Activated T-cell treated with anti-CD3 and anti-CD28 coated beads, Interleukin-2, amount 50 U/mL, for 72 hours (primary cell): Measurements from ENCODE around the gene CORO2A. TPM values are rescaled to one million over a fixed set of nuclear protein-coding genes. Genes with fewer than 3 reads are reported as not detected.

Source experiments
- ATAC-seq, 2 donors: fragments of 150-1000 bp; cut with Tn5 transposase; replicated peaks in 1 of 2; 2 replicates each; pipeline ENCODE4 v1.10.0; 2021; ENCODE audit warnings: moderate library complexity in 2 of 2, mild to moderate bottlenecking in 1 of 2
- DNase-seq, 2 donors: peaks; one replicate each; pipeline ENCODE4 v3.0.0; 2021 to 2022; ENCODE audit warnings: mixed read lengths in 1 of 2
- H3K27ac Mint-ChIP-seq: one replicate; pipeline ENCODE4 v1.8.0; 2022; ENCODE audit warnings: mild to moderate bottlenecking, moderate library complexity, mixed read lengths
- H3K27me3 Mint-ChIP-seq: one replicate; pipeline ENCODE4 v1.8.0; 2022; ENCODE audit warnings: low read depth, mixed read lengths
- H3K36me3 Mint-ChIP-seq, 2 donors: one replicate each; pipeline ENCODE4 v1.8.0; 2022; ENCODE audit warnings: mixed read lengths in 2 of 2, mild to moderate bottlenecking in 1 of 2; ENCODE audit not compliant: insufficient read depth in 2 of 2
- H3K4me1 Mint-ChIP-seq: one replicate; pipeline ENCODE4 v1.8.0; 2022; ENCODE audit warnings: low read depth, mixed read lengths
- H3K4me3 Mint-ChIP-seq, 2 donors: one replicate each; pipeline ENCODE4 v1.8.0; 2022; ENCODE audit warnings: mild to moderate bottlenecking in 2 of 2, mixed read lengths in 2 of 2, moderate library complexity in 2 of 2
- H3K9me3 Mint-ChIP-seq, 2 donors: one replicate each; pipeline ENCODE4 v1.8.0; 2022; ENCODE audit warnings: mixed read lengths in 2 of 2
- total RNA-seq, 2 donors: library from RNA; stranded (reverse); gene quantifications; one replicate each; pipeline ENCODE4 v1.2.3, GENCODE V29; 2022

CORO2A gene
- total RNA-seq, 2 donors from 2014 or later, result 11.0 to 13.1 TPM

DNA sequence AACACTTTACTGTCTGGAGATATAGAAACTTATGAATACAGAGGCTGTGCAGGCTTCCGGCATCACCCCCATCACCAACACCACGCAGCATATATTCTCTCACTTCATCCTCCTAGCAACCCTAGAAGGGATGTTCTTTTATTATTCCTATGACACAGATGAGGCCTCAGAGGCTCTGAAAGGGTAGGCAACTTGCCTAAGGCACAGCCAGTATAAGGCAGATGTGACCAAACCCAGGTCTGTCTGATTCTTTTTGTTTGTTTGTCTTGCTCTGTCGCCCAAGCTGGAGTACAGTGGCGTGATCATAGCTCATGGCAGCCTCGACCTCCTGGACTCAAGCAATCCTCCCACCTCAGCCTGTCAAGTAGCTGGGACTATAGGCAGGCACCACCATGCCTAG, 22.8 kb upstream of the CORO2A start:
- Mint-ChIP-seq H3K27ac (no peak overlapping the region), H3K9me3 (no peaks in the 10 kb centered on the region), H3K4me1 (no peaks in the 10 kb centered on the region), H3K4me3 (no peak overlapping the region), H3K36me3 (no peaks in the 10 kb centered on the region), H3K27me3 (no peaks in the 10 kb centered on the region)
- ATAC-seq (no peak), DNase-seq (no peak)

- H3K4me3 Mint-ChIP-seq, result no peak overlapping the region
- no peaks in the 10 kb centered on the region for H3K9me3 Mint-ChIP-seq
- ATAC-seq, result no peak
- no peak overlapping the region for H3K27ac Mint-ChIP-seq
- no peak for DNase-seq
- H3K36me3 Mint-ChIP-seq, result peaks cover 0 to under 1% of the 10 kb centered on the region in 2 donors
- H3K4me1 Mint-ChIP-seq, result no peaks in the 10 kb centered on the region
- no peaks in the 10 kb centered on the region for H3K27me3 Mint-ChIP-seq
Observed at GRCh38 chr9:98214811-98215210, 22.4 kb upstream of the CORO2A start.

DNA sequence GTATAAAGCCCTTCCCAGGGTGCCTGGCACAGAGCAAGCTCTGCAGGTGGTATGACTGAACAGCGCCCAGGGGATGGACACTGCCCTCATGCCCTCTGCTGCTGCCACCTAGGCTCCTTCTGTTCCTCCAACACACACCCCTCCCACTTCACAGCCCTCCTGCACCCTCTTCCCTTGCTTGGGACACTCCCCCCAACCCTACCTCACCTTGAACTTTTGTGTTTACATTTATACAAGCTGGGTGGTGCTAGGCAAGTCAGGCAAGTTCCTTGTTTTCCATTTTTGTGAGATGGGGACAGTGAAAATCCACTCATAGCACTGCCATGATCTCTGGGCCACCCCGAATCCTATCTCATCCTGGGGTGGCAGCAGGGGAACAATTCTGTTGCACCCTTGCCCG, 18.8 kb upstream of the CORO2A start:
- ATAC-seq (no peak), DNase-seq (no peak)
- Mint-ChIP-seq H3K4me1 (no peaks in the 10 kb centered on the region), H3K27me3 (no peaks in the 10 kb centered on the region), H3K36me3 (peaks cover 0 to 2% of the 10 kb centered on the region in 2 donors), H3K9me3 (no peaks in the 10 kb centered on the region), H3K4me3 (no peak overlapping the region), H3K27ac (no peak overlapping the region)

DNA sequence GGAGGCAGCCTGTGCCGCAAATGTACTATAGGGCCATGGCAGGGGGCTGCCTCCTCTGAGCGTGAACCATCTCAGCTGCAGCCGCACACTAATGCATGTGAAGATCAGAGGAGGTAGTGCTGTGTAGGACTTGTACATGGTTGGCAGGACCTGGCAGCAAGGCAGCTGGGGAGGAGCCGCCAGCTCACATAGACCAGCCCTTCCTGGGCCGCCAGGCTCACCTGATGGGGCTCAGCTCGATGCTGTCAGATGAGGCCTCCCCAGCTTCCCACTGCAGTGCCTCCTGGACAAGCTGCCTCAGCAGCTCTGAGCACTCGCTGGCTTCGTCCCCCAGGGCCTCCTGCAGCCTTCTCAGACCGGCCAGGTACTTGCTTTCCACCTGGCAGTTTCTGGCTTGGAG, 18.0 kb upstream of the CORO2A start:
- Mint-ChIP-seq H3K36me3 (peaks cover 0 to 2% of the 10 kb centered on the region in 2 donors), H3K4me3 (no peak overlapping the region), H3K27me3 (no peaks in the 10 kb centered on the region), H3K9me3 (no peaks in the 10 kb centered on the region), H3K27ac (no peak overlapping the region), H3K4me1 (no peaks in the 10 kb centered on the region)
- ATAC-seq (no peak), DNase-seq (no peak)

DNA sequence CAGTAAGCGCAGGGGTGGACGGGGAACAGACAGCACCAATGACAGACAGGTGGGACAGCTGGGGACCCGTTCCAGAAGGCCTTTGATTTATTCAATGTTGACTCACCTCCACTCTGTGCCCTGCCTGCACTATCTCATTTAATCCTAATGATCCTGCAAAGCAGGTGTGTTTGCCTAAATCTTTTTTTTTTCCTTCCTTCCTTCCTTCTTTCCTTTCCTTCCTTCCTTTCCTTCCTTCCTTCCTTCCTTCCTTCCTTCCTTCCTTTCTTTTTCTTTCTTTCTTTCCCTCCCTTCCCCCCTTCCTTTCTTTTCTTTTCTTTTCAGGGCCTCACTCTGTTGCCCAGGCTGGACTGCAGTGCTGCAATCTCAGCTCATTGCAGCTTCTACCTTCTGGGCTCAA, 17.1 kb upstream of the CORO2A start:
- Mint-ChIP-seq H3K4me3 (no peak overlapping the region), H3K36me3 (peaks cover 0 to 2% of the 10 kb centered on the region in 2 donors), H3K27me3 (no peaks in the 10 kb centered on the region), H3K4me1 (no peaks in the 10 kb centered on the region), H3K9me3 (no peaks in the 10 kb centered on the region), H3K27ac (no peak overlapping the region)
- ATAC-seq, result no peak
- no peak for DNase-seq

DNA sequence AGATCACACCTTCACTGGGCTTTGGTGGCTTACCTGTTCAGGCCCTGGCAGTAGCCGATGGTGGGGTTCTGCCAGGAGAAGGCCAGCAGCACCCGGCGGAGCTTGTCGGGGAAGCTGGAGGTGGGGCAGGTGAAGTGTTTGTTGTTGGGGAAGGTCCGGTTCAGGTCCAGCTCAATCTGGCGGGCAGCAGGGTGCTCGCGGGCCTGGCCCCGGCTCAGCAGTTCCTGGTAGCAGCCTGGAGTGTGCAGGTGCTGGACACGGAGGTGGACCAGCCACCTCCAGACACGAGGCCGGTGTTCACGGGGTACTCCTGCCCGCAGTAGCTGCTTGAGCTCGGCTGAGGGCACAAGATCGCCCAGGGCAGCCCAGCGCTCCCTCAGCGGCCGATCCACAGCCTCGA, 16.2 kb upstream of the CORO2A start:
- no peaks in the 10 kb centered on the region for H3K9me3 Mint-ChIP-seq

GRCh38 chr9:98207606-98208005, 15.2 kb upstream of the CORO2A start:
- ATAC-seq (no peak), DNase-seq (no peak)
- H3K36me3 Mint-ChIP-seq, result peaks cover 0 to 2% of the 10 kb centered on the region in 2 donors
- no peaks in the 10 kb centered on the region for H3K4me1 Mint-ChIP-seq
- no peaks in the 10 kb centered on the region for H3K27me3 Mint-ChIP-seq
- no peaks in the 10 kb centered on the region for H3K9me3 Mint-ChIP-seq
- H3K27ac Mint-ChIP-seq, result no peak overlapping the region
- no peak overlapping the region for H3K4me3 Mint-ChIP-seq

More for the DNA sequence above, 16.2 kb upstream of the CORO2A start:
- ATAC-seq, result no peak
- H3K27ac Mint-ChIP-seq, result no peak overlapping the region
- H3K27me3 Mint-ChIP-seq, result no peaks in the 10 kb centered on the region
- peaks cover 0 to 2% of the 10 kb centered on the region in 2 donors for H3K36me3 Mint-ChIP-seq
- no peaks in the 10 kb centered on the region for H3K4me1 Mint-ChIP-seq
- no peak for DNase-seq
- H3K4me3 Mint-ChIP-seq, result no peak overlapping the region

DNA sequence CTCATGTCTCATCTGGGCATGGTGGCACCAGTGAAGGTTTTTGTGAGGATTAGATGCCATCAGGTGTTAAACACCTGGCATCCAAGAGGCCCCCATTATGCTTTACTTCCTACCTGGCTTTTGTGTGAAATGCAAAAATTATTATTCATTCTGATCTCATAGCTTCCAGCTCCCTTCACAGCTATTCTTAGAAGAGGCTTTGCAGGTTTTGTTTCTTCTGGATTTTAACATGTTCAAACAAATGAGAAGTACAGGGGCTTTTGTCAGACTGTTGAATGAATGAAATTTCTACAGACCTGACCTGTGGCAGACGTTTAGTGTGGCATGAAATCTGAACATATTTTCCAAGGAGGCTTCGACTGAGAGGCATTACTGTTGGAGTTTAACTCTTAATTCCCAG, 14.3 kb upstream of the CORO2A start:
- Mint-ChIP-seq H3K36me3 (peaks cover 0 to 2% of the 10 kb centered on the region in 2 donors), H3K27ac (no peak overlapping the region), H3K4me1 (no peaks in the 10 kb centered on the region), H3K27me3 (no peaks in the 10 kb centered on the region), H3K9me3 (no peaks in the 10 kb centered on the region), H3K4me3 (no peak overlapping the region)
- ATAC-seq (no peak), DNase-seq (no peak)

GRCh38 chr9:98204692-98205091, 12.3 kb upstream of the CORO2A start:
- Mint-ChIP-seq H3K36me3 (peaks cover 0 to under 1% of the 10 kb centered on the region in 2 donors), H3K27ac (no peak overlapping the region), H3K4me1 (no peaks in the 10 kb centered on the region), H3K9me3 (no peaks in the 10 kb centered on the region), H3K27me3 (no peaks in the 10 kb centered on the region), H3K4me3 (no peak overlapping the region)
- ATAC-seq (no peak), DNase-seq (no peak)

DNA sequence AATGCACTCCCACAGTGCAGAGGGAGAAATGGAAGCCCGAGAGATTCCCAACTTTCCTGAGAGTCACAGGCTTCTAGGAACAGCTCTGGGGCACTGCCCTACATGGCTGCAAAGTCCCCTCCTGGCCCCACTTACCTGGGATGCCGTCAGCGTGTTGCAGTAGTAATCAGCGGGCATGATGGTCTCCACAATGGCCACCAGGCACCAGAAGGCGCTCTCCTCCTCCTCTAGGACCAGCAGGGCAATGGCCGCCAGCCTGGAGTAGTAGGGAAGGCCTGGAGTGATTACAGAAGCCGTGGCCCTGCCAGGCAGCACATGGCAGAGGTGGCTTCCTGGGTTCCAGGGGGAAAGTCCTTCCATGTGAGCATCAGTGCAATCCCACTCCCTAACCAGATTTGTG, 10.7 kb upstream of the CORO2A start:
- Mint-ChIP-seq H3K27me3 (no peaks in the 10 kb centered on the region), H3K27ac (no peak overlapping the region)

DNA sequence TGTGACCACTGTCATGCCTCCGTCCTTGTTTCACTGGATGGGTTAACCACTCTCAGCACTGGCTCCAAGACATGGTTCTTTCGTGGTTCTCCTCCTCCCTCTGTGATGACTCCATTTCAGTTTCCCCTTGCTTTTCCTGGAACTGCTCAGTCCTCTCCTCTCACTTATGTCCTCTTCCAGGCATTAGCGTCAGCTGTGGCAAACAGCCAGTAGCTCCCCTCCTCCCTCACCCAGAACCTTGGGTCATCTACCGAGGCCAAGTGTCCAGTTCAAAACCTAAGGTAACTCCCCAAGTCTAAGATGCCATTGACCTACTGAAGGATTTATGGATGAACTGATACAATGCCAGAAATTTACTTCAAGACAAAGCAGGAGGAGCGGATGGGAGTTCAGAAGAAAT, 9.8 kb upstream of the CORO2A start:
- Mint-ChIP-seq H3K4me1 (no peaks in the 10 kb centered on the region), H3K4me3 (no peak overlapping the region), H3K27ac (no peak overlapping the region), H3K36me3 (no peaks in the 10 kb centered on the region), H3K9me3 (no peaks in the 10 kb centered on the region), H3K27me3 (no peaks in the 10 kb centered on the region)
- ATAC-seq (no peak), DNase-seq (no peak)

More for the DNA sequence above, 10.7 kb upstream of the CORO2A start:
- Mint-ChIP-seq H3K4me1 (no peaks in the 10 kb centered on the region), H3K9me3 (no peaks in the 10 kb centered on the region), H3K36me3 (no peaks in the 10 kb centered on the region), H3K4me3 (no peak overlapping the region)
- ATAC-seq (no peak), DNase-seq (no peak)

GRCh38 chr9:98201749-98202148, 9.3 kb upstream of the CORO2A start:
- DNase-seq, result no peak
- H3K27me3 Mint-ChIP-seq, result no peaks in the 10 kb centered on the region
- ATAC-seq, result no peak
- H3K36me3 Mint-ChIP-seq, result no peaks in the 10 kb centered on the region
- no peaks in the 10 kb centered on the region for H3K9me3 Mint-ChIP-seq
- H3K4me3 Mint-ChIP-seq, result no peak overlapping the region
- H3K4me1 Mint-ChIP-seq, result no peaks in the 10 kb centered on the region
- no peak overlapping the region for H3K27ac Mint-ChIP-seq

- H3K27me3 Mint-ChIP-seq, result no peaks in the 10 kb centered on the region
- DNase-seq (no peak), ATAC-seq (peak in 1 of 2 donors; percentile 16)
- H3K9me3 Mint-ChIP-seq, result no peaks in the 10 kb centered on the region
- H3K36me3 Mint-ChIP-seq, result no peaks in the 10 kb centered on the region
- H3K4me1 Mint-ChIP-seq, result no peaks in the 10 kb centered on the region
- no peak overlapping the region for H3K27ac Mint-ChIP-seq
- H3K4me3 Mint-ChIP-seq, result no peak overlapping the region
Observed at GRCh38 chr9:98201102-98201501, 8.7 kb upstream of the CORO2A start.

DNA sequence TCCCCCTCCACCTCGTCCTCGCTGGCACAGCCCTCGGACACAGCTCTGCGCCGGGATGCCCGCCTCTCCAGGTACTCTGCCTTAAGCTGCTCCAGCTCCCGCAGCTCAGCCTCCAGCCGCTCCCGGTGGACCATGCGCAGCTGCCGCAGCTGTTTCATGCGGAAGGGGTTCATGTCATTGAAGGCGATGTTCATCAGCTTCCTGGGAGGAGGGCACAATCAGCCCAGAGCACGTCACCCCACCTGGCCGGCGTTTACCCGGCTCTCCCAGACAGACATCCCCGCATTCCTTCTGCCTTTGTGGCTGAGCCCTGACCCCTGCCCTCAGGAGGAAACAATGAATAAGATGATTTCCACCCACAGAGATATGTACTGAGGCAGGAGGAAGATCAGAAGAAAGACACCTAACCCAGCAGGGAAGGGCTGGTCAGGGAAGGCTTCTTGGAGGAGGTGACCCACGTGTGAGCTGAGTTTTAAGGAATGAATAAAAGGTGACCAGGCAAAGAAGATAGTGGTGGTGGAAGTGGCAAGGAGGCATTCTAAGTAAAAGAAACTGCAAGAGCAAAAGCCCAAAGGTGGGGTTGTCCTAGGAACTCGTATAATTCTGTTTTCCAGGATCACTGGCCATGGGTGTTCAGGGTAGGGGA, 7.1 kb upstream of the CORO2A start:
- Mint-ChIP-seq H3K4me3 (no peak overlapping the region), H3K27me3 (no peaks in the 10 kb centered on the region), H3K36me3 (no peaks in the 10 kb centered on the region), H3K27ac (no peak overlapping the region), H3K9me3 (no peaks in the 10 kb centered on the region), H3K4me1 (no peaks in the 10 kb centered on the region)
- no peak for ATAC-seq
- no peak for DNase-seq
